Renal cortical epithelial cell (primary cell): Measurements from ENCODE around the gene FN1. TPM values are rescaled to one million over a fixed set of nuclear protein-coding genes. Genes with fewer than 3 reads are reported as not detected.

Source experiments
- DNase-seq: peaks from one replicate; pipeline ENCODE4 v3.0.0-alpha.2; 2011; ENCODE audit warnings: low read depth
- total RNA-seq: library from RNA; depleted of rRNA; stranded (reverse); fragments of >200 nt; gene quantifications from 2 replicates; pipeline ENCODE4 v1.2.3, GENCODE V29; 2014

FN1 gene
- total RNA-seq, 1 donor from 2014 or later: 9,084 TPM

DNA sequence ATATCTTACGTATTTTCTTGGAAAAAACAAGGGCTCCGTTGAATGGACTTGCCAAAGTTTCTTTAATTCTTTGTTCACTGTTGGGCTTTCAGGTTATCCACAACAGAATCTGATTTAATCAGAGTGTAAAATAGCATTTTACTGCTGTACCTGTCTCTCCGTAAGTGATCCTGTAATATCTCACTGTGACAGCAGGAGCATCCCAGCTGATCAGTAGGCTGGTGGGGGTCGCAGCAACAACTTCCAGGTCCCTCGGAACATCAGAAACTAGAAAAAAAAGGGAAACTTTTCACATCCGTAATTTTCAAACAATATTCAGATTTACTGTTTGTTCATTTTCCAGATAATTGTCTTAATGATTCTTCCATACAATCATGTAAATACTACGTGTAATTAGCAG lies 51.2 kb downstream of the FN1 start:
- DNase-seq: no peak

- DNase-seq: no peak
Observed at GRCh38 chr2:215383652-215384279, 52.1 kb downstream of the FN1 start.

DNA sequence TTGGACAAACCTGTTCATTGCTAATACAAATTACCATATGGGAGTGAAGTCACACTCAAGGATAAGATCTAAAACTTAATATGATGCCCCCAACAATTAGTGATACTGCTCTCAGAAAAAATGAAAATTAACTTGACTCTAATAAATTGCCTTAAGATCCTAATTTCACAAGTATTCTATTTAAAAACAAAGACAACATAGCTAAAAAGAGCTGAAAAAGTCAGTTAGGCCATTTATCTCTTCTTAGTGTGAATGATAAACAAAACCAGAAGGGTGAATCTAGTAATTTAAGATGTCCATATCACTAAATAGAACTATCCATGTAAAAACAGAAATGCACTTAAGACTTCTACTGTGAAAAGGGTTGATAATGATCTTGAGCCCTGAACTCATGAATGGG lies 53.4 kb downstream of the FN1 start:
- DNase-seq: no peak

DNA sequence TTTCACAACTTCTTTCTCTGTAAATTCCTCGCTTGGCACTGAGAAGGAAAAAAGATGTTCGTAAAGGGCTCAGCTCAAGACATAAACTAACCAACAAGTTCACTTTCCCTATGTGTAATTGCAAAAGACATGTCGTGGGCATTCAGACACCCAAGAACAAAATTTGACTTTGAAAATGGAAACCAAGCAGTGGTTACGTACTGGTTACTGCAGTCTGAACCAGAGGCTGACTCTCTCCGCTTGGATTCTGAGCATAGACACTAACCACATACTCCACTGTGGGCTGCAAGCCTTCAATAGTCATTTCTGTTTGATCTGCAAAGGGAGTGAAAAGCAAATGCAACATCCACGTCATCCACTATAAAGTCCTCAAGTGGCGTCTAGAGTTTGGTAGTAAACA lies 53.9 kb downstream of the FN1 start:
- DNase-seq: no peak

DNA sequence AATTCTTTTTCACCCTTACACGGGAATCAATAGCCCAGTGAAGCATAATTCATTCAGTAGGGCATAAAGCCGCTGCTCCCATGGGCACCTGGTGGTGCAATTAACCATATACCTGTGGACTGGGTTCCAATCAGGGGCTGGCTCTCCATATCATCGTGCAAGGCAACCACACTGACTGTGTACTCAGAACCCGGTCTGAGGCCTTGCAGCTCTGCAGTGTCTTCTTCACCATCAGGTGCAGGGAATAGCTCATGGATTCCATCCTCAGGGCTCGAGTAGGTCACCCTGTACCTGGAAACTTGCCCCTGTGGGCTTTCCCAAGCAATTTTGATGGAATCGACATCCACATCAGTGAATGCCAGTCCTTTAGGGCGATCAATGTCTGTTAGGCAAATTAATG lies 55.2 kb downstream of the FN1 start:
- no peak for DNase-seq

- no peak for DNase-seq
Observed at GRCh38 chr2:215379948-215380347, 55.9 kb downstream of the FN1 start.

GRCh38 chr2:215379039-215379438 lies 56.8 kb downstream of the FN1 start:
- no peak for DNase-seq

- DNase-seq: no peak
Observed at GRCh38 chr2:215378045-215378444, 57.8 kb downstream of the FN1 start.

GRCh38 chr2:215377283-215377682 lies 58.6 kb downstream of the FN1 start:
- no peak for DNase-seq

GRCh38 chr2:215376103-215376780 lies 59.6 kb downstream of the FN1 start:
- no peak for DNase-seq

DNA sequence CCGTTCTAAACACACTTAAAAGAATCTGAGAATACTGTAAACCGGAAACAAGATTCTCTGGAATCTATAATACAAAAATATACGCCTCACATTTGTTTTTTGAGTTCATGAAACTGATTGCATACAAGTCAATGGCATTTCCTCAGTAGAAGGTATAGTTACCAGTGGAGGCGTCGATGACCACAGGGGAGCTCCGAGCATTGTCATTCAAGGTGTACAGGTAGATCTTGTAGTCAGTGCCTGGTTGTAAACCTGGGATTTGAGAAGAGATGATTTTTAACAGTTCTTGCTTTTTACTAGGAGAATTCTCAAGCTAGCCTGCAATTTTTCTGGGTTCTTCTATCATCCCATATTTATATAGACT lies 60.4 kb downstream of the FN1 start:
- no peak for DNase-seq

DNA sequence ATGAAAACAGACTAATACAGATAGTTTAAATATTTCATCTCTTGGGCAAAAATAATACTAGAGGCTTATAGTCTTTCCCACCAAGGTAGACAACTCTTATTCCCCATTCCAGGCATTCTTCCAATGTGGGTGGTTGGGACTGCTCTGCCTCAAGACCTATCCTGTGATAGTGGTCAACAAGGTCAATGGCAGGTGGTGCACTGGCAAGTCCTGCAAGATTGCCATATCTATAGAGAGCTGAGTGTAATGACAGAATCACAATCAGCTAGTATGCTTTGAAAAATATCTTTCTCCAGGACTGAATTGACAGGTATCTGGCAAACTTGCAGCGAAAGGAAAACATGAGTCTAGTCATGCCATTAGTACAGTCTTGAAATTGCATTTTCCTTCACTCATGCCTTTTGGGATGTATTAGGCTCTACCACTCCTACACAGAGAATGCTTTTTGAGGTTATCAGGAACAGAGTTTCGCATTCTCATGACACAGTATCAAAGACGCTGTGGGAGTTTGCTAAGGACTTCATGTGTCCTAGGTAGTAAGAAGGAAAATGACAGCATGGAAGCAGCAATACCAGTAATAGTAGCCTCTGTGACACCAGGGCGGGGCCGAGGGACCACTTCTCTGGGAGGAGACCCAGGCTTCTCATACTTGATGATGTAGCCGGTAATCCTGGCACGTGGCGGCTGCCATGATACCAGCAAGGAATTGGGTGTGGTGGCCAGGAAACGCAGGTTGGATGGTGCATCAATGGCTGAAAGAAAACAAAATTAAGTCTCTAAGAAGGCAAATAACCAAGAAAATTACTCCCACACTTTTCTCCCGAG lies 61.0 kb downstream of the FN1 start:
- DNase-seq: no peak

DNA sequence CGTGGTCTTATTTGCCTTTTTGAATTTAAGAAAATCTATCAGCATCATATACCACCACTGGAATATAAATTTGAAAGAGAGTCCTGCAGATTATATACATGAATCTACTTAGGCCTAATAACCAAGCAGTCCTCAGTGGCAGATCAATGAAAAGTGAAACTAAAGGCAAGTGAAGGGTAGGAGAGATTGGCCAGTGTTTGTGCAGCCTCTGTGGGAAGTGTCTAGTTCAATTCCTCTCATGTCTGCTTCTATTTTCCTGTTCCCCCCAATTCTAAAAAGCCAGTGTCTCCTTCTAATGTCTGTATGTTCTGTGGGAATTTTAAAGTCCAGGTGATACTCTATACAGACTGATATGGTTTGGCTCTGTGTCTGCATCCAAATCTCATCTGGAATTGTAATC lies 61.9 kb downstream of the FN1 start:
- DNase-seq: no peak

GRCh38 chr2:215372968-215373649 lies 62.8 kb downstream of the FN1 start:
- no peak for DNase-seq

GRCh38 chr2:215371915-215372897 lies 63.7 kb downstream of the FN1 start:
- DNase-seq: no peak

- DNase-seq: no peak
Observed at GRCh38 chr2:215370112-215370965, 65.5 kb downstream of the FN1 start.

- DNase-seq: no peak
Observed at GRCh38 chr2:215369181-215369760, 66.6 kb downstream of the FN1 start.

DNA sequence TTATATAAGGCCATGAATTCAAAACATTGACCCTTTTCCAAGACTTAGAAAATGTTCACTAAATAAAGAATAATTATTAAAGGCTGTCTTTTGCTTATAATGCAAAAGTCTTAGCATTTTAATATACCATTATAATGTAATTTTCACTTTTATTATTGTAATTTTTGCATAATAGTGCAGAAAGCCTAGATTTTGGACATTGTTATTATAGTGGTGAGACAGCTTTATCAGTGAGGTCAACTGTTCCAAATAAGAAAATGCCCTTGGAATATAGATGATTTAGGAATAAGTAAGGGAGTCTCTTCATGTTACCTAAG lies 67.4 kb downstream of the FN1 start:
- DNase-seq: no peak

GRCh38 chr2:215367662-215368492 lies 68.0 kb downstream of the FN1 start:
- peak; percentile 50 for DNase-seq
